GM10266 (cell line): ENCODE data around the gene SLC38A3.
A peak's percentile ranks its signal among the peaks of the same experiment; 100 is the strongest.

ENCODE experiments used
- DNase-seq: peaks from one replicate; pipeline ENCODE4 v3.0.0; 2012; ENCODE audit errors: extremely low spot score
- TF ChIP-seq, protein P1 (sequence below): IDR thresholded peaks from 2 replicates; pipeline ENCODE4 v1.5.1; 2012; ENCODE audit warnings: mild to moderate bottlenecking, low read depth; ENCODE audit not compliant: control insufficient read depth, insufficient read depth; ENCODE audit errors: missing control alignments

The SLC38A3 gene

DNA sequence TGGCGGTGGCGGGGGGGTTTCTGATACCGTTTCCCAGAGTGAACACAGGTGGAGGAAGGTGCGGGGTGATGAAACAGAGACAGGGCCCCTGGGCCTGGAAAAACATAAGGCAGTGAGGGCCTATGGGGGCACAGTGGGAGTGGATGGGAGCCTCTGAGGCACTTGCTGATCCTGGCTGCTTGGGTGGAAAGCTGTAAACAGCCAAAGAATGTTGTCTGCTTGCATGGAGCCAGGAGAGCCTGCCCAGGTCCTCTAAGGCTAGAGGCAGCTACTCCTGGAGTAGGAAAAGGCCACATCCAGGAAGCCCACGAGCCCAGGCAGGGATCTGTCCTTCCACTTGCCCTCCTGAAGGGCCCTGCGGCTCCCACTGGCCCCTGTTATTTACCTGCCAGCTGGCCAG lies 60.9 kb downstream of the SLC38A3 start:
- TF ChIP-seq, protein P1, sequence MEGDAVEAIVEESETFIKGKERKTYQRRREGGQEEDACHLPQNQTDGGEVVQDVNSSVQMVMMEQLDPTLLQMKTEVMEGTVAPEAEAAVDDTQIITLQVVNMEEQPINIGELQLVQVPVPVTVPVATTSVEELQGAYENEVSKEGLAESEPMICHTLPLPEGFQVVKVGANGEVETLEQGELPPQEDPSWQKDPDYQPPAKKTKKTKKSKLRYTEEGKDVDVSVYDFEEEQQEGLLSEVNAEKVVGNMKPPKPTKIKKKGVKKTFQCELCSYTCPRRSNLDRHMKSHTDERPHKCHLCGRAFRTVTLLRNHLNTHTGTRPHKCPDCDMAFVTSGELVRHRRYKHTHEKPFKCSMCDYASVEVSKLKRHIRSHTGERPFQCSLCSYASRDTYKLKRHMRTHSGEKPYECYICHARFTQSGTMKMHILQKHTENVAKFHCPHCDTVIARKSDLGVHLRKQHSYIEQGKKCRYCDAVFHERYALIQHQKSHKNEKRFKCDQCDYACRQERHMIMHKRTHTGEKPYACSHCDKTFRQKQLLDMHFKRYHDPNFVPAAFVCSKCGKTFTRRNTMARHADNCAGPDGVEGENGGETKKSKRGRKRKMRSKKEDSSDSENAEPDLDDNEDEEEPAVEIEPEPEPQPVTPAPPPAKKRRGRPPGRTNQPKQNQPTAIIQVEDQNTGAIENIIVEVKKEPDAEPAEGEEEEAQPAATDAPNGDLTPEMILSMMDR, result no peak
- DNase-seq, result peak; percentile 36

- TF ChIP-seq, protein P1, result no peak
- no peak for DNase-seq
Observed at GRCh38 chr3:50266836-50267235, 61.8 kb downstream of the SLC38A3 start.

DNA sequence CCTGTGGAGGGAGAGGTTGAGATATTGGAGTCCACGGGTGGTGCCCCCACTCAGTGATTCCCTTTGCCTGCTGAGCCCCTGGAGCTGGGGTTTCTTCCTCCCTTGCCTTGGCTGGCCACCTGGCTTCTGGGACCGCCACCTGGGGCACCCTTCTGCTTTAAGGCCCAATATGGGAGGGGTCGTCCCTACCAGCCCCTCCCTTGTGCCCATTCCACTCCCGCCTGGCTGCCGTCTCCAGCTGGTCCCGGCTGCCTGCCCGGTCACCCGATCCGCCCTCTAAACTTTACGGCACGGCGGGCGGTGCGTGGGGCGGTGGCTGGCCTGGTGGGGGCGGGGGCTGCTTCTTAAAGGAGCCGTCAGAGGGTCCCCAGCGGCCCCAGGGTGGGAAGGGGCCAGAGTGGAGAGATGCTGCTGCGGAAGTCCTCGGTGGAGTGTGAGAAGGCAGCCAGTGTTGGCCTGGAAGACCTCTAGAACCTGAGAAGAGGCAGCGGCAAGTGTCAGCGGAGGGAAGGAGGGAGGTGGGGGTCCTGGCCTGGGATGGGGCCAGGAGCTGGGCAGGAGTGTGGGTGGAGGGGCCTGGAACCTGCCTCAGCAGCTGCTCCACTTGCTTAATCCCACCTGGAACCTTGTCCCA lies 62.3 kb downstream of the SLC38A3 start:
- DNase-seq, result no peak

DNA sequence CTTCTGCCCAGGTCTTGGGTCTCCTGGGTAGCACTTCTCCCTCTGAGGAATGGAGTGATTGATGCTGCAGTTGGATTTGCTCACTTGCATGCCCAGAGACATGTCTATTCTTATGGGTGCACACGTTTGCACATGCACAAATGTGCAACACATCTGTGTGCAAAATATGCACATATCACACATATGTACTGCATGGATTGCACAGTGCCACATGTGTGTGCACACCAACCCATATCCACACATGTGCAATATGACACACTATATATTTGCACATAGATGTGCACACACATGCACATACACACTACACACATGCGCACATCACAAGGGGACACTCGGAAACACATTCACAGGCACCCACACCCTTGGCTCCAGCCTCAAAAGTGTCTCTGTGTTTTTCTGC lies 63.2 kb downstream of the SLC38A3 start:
- TF ChIP-seq, protein P1, result no peak
- no peak for DNase-seq

More for the DNA sequence above, 62.3 kb downstream of the SLC38A3 start:
- TF ChIP-seq, protein P1, result no peak

DNA sequence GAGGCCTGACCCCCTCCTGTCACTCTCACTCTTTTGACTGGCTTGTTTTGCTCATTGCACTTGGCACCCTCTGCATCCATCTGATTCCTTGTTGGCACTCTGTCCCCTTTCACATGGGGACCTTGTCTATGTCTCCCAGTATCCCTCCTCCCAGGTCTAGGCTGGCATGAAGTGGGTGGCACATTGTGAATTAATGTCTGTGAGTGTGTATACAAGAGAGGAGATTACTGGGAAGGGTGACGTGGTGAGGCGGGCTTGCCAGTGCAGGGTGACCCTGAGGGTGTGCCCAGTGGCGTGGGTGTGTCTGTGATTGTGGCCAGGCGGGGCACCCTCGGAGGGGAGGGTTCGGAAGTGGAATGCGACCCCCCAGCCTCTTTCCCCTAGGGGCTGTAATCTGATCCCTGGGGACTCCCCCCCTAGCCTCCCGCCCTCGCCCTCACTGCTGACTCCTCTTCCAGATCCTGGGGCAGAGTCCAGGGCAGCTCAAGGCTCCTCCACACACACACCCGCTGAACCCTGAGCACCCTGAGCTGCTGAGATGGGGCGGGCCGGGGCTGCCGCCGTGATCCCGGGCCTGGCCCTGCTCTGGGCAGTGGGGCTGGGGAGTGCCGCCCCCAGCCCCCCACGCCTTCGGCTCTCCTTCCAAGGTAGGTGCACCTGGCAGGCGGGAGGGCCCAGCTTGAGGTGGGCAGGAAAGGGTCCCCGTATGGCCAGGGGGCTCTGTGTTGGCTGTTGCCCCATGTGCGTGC lies 63.8 kb downstream of the SLC38A3 start, which contains the start of gene SEMA3B:
SEMA3B (plus strand) TSS at position 445 of the 749 bp plus-strand sequence; CDS start at position 539, 94 bp downstream.
- TF ChIP-seq, protein P1, result no peak
- no peak for DNase-seq

DNA sequence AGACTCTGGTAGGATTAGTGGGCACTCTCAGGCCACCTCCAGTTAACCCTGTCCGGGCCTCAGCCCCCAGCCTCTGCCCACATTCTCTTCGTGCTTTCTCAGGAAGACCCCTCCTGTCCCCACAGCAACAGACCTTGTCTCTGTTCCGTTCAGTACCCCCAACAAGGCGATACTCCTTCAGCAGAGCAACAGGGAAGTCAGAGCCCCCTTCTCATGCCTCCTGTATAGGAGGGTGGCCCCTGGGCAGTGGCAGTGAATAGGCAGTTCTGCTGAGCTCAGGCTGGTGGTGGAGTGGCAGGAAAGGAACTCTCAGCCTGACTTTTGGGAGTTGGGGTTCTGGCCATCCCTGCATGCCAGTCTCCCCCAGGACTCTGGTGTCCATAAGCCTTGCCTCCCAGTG lies 64.4 kb downstream of the SLC38A3 start:
- no peak for DNase-seq
- TF ChIP-seq, protein P1, result no peak

DNA sequence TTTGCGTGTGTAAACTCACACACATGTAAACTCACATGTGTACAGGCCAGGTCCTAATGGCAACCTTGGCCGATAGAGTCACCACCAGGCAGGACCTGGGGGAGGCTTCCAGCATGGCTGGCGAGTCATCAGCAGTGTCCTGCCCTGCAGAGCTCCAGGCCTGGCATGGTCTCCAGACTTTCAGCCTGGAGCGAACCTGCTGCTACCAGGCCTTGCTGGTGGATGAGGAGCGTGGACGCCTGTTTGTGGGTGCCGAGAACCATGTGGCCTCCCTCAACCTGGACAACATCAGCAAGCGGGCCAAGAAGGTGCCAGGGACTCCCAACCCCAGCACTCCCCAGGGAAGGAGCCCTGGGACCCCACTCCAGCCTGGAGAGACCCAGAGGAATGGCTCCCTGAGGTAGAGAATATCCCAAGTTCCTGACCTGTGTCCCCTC lies 64.9 kb downstream of the SLC38A3 start:
- TF ChIP-seq, protein P1, result no peak
- no peak for DNase-seq
